ENCODE measurements around the gene NTM.

DNA sequence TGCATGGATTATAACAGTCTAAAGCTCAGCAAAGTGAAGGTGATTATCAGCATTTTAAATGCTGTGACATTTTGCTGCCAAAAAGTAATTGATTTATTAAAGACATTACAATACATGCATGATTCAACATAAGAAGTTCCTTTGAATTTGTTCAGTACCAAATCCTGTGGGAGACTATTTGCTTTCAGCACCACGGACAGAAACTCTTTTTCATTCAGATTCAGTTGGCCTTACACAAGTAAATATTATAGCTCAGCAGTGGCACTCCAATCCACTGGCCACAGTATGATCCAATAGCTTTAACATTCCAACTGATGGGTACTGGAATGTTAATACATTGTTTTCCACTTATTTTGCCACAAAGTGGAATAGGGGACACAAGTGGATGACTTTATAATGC, 806.7 kb downstream of the NTM start:
- TF ChIP-seq, protein P1, sequence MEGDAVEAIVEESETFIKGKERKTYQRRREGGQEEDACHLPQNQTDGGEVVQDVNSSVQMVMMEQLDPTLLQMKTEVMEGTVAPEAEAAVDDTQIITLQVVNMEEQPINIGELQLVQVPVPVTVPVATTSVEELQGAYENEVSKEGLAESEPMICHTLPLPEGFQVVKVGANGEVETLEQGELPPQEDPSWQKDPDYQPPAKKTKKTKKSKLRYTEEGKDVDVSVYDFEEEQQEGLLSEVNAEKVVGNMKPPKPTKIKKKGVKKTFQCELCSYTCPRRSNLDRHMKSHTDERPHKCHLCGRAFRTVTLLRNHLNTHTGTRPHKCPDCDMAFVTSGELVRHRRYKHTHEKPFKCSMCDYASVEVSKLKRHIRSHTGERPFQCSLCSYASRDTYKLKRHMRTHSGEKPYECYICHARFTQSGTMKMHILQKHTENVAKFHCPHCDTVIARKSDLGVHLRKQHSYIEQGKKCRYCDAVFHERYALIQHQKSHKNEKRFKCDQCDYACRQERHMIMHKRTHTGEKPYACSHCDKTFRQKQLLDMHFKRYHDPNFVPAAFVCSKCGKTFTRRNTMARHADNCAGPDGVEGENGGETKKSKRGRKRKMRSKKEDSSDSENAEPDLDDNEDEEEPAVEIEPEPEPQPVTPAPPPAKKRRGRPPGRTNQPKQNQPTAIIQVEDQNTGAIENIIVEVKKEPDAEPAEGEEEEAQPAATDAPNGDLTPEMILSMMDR (optimal IDR thresholded peaks at IDR 0.05 in 1 of 3, IDR thresholded peaks at IDR 0.05 in 1 of 3, conservative IDR thresholded peaks at IDR 0.05 in 1 of 3; ENCODE audit: extremely low read depth in 1 of 3, insufficient read depth in 2 of 3, low read length in 3 of 3) = no peak
- no peak for TF ChIP-seq EZH2 (IDR thresholded peaks at IDR 0.05; ENCODE audit: low read length)
